ENCODE results near the gene PCDHA10. TPM values are rescaled to one million over a fixed set of nuclear protein-coding genes. Genes with fewer than 3 reads are reported as not detected.
"Not testable (repeated sequence)": the region's sequence is repeated elsewhere in the genome, so short reads cannot be mapped to it uniquely, and the experiment has no call there.

PCDHA10 gene
- total and polyA plus RNA-seq, 12 donors, result under 0.01 to 0.37 (median 0.07) TPM; not detected in 4

DNA sequence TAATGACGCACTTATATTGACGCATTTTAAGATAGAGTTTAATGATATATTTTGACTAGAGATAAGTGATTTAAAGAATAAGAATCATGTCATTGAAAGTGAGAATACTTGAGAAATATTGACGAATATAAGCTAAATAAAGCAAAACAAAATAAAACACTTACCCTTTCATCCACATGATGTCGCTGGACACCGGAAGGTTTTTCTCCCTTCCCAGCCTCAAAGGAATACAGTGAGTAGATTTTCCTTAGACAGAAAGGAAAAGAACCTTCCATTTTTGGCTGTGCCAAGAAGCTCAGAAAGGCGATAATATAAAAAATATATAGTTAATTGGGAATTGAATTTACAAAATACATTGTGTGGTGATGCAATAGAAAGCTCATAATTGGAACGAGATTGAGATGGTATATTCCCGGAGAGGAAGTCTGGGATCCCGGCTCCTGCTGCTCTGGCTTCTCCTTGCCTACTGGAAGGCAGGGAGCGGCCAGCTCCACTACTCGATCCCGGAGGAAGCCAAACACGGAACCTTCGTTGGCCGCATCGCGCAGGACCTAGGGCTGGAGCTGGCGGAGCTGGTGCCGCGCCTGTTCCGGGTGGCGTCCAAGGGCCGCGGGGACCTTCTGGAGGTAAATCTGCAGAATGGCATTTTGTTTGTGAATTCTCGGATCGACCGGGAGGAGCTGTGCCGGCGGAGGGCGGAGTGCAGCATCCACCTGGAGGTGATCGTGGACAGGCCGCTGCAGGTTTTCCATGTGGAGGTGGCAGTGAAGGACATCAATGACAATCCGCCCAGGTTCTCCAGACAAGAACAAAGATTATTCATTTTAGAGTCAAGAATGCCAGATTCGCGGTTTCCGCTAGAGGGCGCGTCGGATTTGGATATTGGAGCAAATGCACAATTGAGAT lies 34.1 kb upstream of the PCDHA10 start, which contains the start of gene PCDHA5:
TSS of gene PCDHA5 (plus strand) at position 239 of the 906 bp plus-strand sequence.
- WGBS, 2 donors, result 21 to 23% methylated on average over 39 of the region's 39 CpGs
- H3K27ac ChIP-seq, result no peak within 1 kb of the TSS
- no peaks in the 10 kb centered on the region for H3K36me3 ChIP-seq
- ATAC-seq, result no peak
- no peaks in the 10 kb centered on the region for H3K4me1 ChIP-seq
- peak within 1 kb of the TSS in 1 of 10 donors; percentile 15 for H3K4me3 ChIP-seq
- no peak for DNase-seq
- peaks cover 0 to 73% (median 36%) of the 10 kb centered on the region in 7 donors for H3K27me3 ChIP-seq
- TF ChIP-seq CTCF (IDR thresholded peaks at IDR 0.05), result peak in 6 of 9 donors; percentile 32 to 51 (median 38)
- intact Hi-C loops (cut with DNase I), result no loop called here
- H3K9me3 ChIP-seq, result peaks cover 0 to 61% (median 7%) of the 10 kb centered on the region in 11 donors

- H3K27ac ChIP-seq, result no peak overlapping the region
- no peak overlapping the region for H3K4me3 ChIP-seq
- no peaks in the 10 kb centered on the region for H3K36me3 ChIP-seq
- TF ChIP-seq CTCF (IDR thresholded peaks at IDR 0.05), result no peak
- DNase-seq (no peak), ATAC-seq (no peak)
- H3K27me3 ChIP-seq, result peaks cover 0 to 79% (median 38%) of the 10 kb centered on the region in 7 donors
- no peaks in the 10 kb centered on the region for H3K4me1 ChIP-seq
- WGBS, 2 donors, result 22 to 30% methylated on average over 6 of the region's 6 CpGs
- H3K9me3 ChIP-seq, result peaks cover 0 to 61% (median 7%) of the 10 kb centered on the region in 11 donors
- intact Hi-C loops (cut with DNase I), result no loop called here
Observed at GRCh38 chr5:140822281-140822629, 33.4 kb upstream of the PCDHA10 start.

GRCh38 chr5:140822969-140823368 lies 32.7 kb upstream of the PCDHA10 start:
- intact Hi-C loops (cut with DNase I); DNase-seq; H3K4me1 ChIP-seq; H3K27ac ChIP-seq; H3K4me3 ChIP-seq; ATAC-seq; H3K36me3 ChIP-seq: not testable (repeated sequence)
- WGBS, 2 donors, result 41 to 48% methylated on average over 48 of the region's 48 CpGs
- H3K9me3 ChIP-seq, result peaks cover 0 to 67% (median 6%) of the 10 kb centered on the region in 11 donors
- H3K27me3 ChIP-seq, result peaks cover 0 to 87% (median 44%) of the 10 kb centered on the region in 7 donors

DNA sequence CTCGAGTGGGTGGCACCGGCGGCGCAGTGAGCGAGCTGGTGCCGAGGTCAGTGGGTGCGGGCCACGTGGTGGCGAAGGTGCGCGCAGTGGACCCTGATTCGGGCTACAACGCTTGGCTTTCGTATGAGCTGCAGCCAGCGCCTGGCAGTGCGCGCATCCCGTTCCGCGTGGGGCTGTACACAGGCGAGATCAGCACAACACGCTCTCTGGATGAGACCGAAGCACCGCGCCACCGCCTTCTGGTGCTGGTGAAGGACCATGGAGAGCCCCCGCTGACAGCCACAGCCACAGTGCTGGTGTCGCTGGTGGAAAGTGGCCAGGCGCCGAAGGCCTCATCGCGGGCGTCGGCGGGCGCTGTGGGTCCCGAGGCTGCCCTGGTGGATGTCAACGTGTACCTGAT lies 32.2 kb upstream of the PCDHA10 start:
- intact Hi-C loops (cut with DNase I), result no loop called here
- no peak for ATAC-seq

More for the DNA sequence above, 32.2 kb upstream of the PCDHA10 start:
- no peaks in the 10 kb centered on the region for H3K36me3 ChIP-seq
- peaks cover 0 to 72% (median 6%) of the 10 kb centered on the region in 11 donors for H3K9me3 ChIP-seq
- DNase-seq, result no peak
- peaks cover 0 to 92% (median 49%) of the 10 kb centered on the region in 7 donors for H3K27me3 ChIP-seq
- H3K27ac ChIP-seq, result no peak overlapping the region
- no peaks in the 10 kb centered on the region for H3K4me1 ChIP-seq
- 45 to 59% methylated on average over 35 to 38 of the region's 38 CpGs for WGBS, 2 donors
- TF ChIP-seq CTCF (IDR thresholded peaks at IDR 0.05), result no peak
- no peak overlapping the region for H3K4me3 ChIP-seq
